ENCODE data around the gene CHD8.
"Not testable (repeated sequence)": the region's sequence is repeated elsewhere in the genome, so short reads cannot be mapped to it uniquely, and the experiment has no call there.

Gene CHD8

GRCh38 chr14:21431126-21431525 is 24.8 kb downstream of the CHD8 start:
- DNase-seq = no peak

- no peak for DNase-seq
Measured at GRCh38 chr14:21428930-21429329, 27.0 kb downstream of the CHD8 start.

- DNase-seq = no peak
Measured at GRCh38 chr14:21426692-21427091, 29.2 kb downstream of the CHD8 start.

DNA sequence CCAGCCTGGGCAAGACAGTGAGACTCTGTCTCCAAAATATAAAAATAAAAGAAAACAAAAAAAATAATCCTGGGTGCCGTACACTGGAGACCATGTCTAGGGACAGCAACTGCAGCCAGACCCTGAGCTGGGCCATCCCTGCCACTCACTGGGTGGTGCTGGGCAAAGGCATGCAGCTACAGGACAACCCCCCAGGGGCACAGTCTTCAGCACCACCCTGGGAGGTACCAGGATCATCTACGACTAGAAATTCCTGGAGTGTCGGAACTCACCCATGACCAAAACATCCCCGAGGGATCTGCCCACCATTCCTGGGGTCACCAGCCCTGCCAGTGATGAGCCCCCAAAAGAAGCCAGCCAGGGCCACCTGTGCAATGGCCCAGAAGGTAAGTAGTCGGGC is 36.4 kb downstream of the CHD8 start:
- DNase-seq = no peak

DNA sequence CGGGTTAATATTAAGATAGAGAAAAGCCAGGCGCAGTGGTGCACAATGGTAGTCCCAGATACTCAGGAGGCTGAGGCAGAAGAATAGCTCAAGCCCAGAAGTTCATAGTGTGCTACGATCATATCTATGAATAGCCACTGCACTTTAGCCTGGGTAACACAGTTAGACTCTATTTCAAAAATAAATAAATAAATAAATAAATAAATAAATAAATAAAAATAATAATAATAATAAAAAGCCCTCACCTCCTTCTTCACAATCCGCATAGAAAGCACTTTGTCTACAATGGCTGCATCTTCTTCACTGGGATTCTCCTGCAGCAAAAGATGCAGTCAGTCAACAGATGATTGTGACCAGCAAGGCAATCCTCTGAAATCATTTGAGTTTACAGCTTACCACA is 40.6 kb downstream of the CHD8 start:
- no peak for DNase-seq

DNA sequence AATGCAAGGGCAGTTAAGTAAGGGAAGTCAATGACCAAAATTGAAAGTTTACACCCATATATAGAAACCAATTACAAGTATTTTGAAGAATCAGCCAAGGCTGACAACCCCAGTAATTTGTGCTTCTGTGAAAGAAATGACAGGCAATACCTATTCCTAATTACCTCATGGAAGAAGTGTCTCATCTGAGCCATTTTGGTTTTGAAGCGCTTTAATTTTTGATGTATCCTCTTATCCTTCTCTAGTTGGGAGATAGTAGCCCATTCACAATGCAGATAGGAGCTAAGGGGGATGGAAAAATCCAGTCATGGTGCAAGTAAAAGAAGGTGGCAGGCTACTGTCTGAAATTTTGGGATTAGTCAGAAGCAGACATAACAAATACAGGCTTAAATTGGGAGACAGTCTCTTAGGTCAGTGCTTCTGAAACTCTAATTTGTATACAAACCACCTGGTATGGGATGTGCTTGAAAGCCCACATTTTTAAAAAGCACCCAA is 41.7 kb downstream of the CHD8 start:
- no peak for DNase-seq

- DNase-seq = peak in 1 of 2 experiments; percentile 52
Measured at GRCh38 chr14:21408147-21408546, 47.8 kb downstream of the CHD8 start.

GRCh38 chr14:21406213-21406612 is 49.7 kb downstream of the CHD8 start:
- DNase-seq = no peak

- no peak for DNase-seq
Measured at GRCh38 chr14:21405097-21405496, 50.8 kb downstream of the CHD8 start.

DNA sequence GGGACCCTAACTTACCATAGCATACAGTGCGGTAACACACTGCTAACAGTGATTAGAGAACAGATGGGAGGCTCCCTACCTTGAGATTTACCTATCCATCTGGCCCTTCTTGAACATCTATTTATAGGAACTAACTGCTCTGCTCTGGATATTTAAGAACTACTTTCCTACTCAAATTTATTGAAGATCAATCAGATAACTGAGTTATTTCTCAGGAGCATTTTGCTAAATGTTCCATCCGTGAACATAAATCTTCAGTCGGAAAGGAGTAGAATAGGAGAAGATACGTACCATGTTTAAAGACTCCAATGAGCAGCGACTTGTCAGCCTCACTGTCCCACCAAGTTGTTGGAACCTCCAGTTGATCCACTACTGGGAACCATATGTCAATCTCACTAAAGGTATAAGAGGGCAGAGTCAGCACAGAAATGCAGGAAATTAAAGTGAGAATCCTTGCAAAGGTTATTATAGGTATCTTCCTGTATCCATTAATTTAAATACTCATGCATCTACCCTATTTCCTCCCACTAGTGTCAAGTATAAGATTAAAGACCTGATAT is 56.5 kb downstream of the CHD8 start:
- no peak for DNase-seq

- no peak for DNase-seq
Measured at GRCh38 chr14:21398901-21399300, 57.0 kb downstream of the CHD8 start.

- no peak for DNase-seq
Measured at GRCh38 chr14:21395450-21395849, 60.5 kb downstream of the CHD8 start.

GRCh38 chr14:21385188-21385904 is 70.6 kb downstream of the CHD8 start:
- DNase-seq = no peak

DNA sequence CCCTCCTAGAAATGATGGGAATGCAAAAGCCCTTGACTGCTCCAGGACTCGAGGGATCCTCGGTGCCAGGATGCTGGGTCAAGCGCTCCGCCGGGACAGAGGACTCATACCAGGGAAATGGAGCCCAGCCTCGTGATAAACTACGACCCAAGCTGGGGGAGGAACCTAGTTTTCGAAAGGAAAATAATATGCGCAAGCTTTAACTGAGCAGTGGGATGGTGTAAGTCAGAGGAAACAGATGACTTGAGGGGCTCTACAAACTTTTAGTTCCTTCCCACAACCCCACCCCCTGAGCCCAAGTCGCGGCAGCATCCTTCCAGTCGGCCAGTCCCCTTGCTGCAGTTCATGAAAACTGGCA is 71.5 kb downstream of the CHD8 start:
- no peak for DNase-seq

DNA sequence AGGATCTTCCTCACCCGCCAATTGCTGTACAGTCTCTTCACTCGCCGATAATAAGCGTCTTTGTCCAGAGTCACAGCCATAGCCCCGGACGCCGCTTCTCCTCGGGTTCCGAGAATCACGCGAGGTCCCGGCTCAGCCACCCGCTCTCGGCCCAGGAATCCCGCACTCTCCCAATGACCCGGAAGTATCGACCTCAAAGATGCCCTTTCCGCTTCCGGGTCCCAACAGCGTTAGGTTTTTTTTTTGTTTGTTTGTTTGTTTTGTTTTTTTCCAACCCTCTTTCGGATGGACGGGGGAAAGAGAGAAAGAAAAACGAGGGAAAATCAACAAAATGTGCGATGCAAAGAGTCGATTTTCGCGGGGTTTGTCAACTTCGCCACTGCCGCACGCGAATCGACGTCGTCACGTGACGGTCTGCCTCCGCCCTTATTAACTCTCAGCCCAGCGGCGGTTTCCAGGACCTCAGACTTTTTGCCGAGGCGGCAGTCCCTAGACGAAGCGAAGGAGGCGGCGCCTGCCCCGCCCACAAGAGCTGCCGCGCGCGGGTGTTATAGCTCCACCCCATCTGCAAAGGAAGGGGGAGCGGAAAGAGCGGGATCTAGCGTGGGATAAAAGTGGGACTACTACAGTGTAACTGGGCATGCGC is 72.0 kb downstream of the CHD8 start, which contains the start of gene SUPT16H:
SUPT16H (minus strand) TSS at position 172 of the 646 bp plus-strand sequence; CDS start at position 80, 92 bp downstream.
- DNase-seq = peak; percentile 91 to 97

- DNase-seq = peak in 1 of 2 experiments; percentile 62
Measured at GRCh38 chr14:21382886-21383847, 72.8 kb downstream of the CHD8 start.

- DNase-seq = peak in 1 of 2 experiments; percentile 8
Measured at GRCh38 chr14:21382095-21382494, 73.8 kb downstream of the CHD8 start.

- no peak for DNase-seq
Measured at GRCh38 chr14:21379338-21379737, 76.6 kb downstream of the CHD8 start.

- DNase-seq = no peak
Measured at GRCh38 chr14:21373980-21374379, 81.9 kb downstream of the CHD8 start.

DNA sequence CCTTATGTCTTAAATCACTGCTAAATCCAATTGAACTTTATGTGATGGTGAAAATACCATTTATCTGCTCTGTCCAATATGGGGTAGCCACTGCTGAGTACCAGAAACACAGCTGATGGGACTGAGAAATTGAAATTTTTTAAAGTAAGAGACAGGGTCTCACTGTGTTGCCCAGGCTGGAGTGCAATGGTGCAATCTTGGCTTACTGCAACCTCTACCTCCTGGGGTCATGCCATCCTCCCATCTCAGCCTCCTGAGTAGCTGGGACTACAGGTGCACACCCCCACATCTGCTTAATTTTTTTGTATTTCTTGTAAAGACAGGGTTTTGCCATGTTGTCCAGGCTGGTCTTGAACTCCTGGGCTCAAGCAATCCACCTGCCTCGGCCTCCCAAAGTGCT is 83.1 kb downstream of the CHD8 start:
- DNase-seq = not testable (repeated sequence)

GRCh38 chr14:21369949-21370679 is 85.8 kb downstream of the CHD8 start:
- DNase-seq = no peak

GRCh38 chr14:21367582-21368144 is 88.3 kb downstream of the CHD8 start:
- no peak for DNase-seq
